ENCODE measurements around the gene CYREN.

- TF ChIP-seq CTCF (IDR thresholded peaks at IDR 0.05) (no peak), POLR2A (IDR thresholded peaks at IDR 0.05) (no peak)
These were observed 11.0 kb downstream of the CYREN start for GRCh38 chr7:135159359-135160085.
